ENCODE measurements around the gene SUGCT.

GRCh38 chr7:40882071-40882658 is 747.4 kb downstream of the SUGCT start:
- TF ChIP-seq CTCF (IDR thresholded peaks at IDR 0.05; ENCODE audit: low read depth, low read length) (no peak), EZH2phosphoT487 (IDR thresholded peaks at IDR 0.05; ENCODE audit: low read depth) (no peak)
